Ramos (cell line): ENCODE data around the gene PCLO.
"Not testable (repeated sequence)": the region's sequence is repeated elsewhere in the genome, so short reads cannot be mapped to it uniquely, and the experiment has no call there.

ENCODE experiments used
- in situ Hi-C: fragments of 300-500 bp; cut with MboI; formaldehyde crosslinking; loops from one replicate; pipeline ENCODE4 v1.14.3; 2022; ENCODE audit warnings: low sequenced_read_pairs; ENCODE audit not compliant: unreplicated experiment

Gene PCLO

GRCh38 chr7:82755705-82756551 is 406.8 kb downstream of the PCLO start:
- in situ Hi-C loops: no loop called here

GRCh38 chr7:82750007-82750406 is 412.7 kb downstream of the PCLO start:
- in situ Hi-C loops: no loop called here

GRCh38 chr7:82745820-82746219 is 416.9 kb downstream of the PCLO start:
- in situ Hi-C loops: no loop called here

- in situ Hi-C loops: no loop called here
Measured at GRCh38 chr7:82745117-82745516, 417.6 kb downstream of the PCLO start.

- in situ Hi-C loops: no loop called here
Measured at GRCh38 chr7:82742163-82742562, 420.5 kb downstream of the PCLO start.

GRCh38 chr7:82741493-82741892 is 421.2 kb downstream of the PCLO start:
- in situ Hi-C loops: no loop called here

GRCh38 chr7:82740246-82740848 is 422.3 kb downstream of the PCLO start:
- in situ Hi-C loops: no loop called here

GRCh38 chr7:82736633-82737032 is 426.1 kb downstream of the PCLO start:
- in situ Hi-C loops: no loop called here

GRCh38 chr7:82732677-82733076 is 430.0 kb downstream of the PCLO start:
- in situ Hi-C loops: no loop called here

GRCh38 chr7:82729172-82730030 is 433.3 kb downstream of the PCLO start:
- in situ Hi-C loops: no loop called here

- in situ Hi-C loops: no loop called here
Measured at GRCh38 chr7:82726038-82726800, 436.5 kb downstream of the PCLO start.

- in situ Hi-C loops: no loop called here
Measured at GRCh38 chr7:82723411-82723810, 439.3 kb downstream of the PCLO start.

GRCh38 chr7:82722946-82723345 is 439.7 kb downstream of the PCLO start:
- in situ Hi-C loops: no loop called here

- in situ Hi-C loops: no loop called here
Measured at GRCh38 chr7:82715344-82715743, 447.3 kb downstream of the PCLO start.

- in situ Hi-C loops: no loop called here
Measured at GRCh38 chr7:82714883-82715282, 447.8 kb downstream of the PCLO start.

- in situ Hi-C loops: no loop called here
Measured at GRCh38 chr7:82713506-82713905, 449.2 kb downstream of the PCLO start.

- in situ Hi-C loops: not testable (repeated sequence)
Measured at GRCh38 chr7:82706344-82706743, 456.3 kb downstream of the PCLO start.

- in situ Hi-C loops: no loop called here
Measured at GRCh38 chr7:82705517-82706260, 457.0 kb downstream of the PCLO start.

GRCh38 chr7:82704121-82704520 is 458.6 kb downstream of the PCLO start:
- in situ Hi-C loops: no loop called here
